ENCODE data around the gene SEMA3C.

SEMA3C gene

DNA sequence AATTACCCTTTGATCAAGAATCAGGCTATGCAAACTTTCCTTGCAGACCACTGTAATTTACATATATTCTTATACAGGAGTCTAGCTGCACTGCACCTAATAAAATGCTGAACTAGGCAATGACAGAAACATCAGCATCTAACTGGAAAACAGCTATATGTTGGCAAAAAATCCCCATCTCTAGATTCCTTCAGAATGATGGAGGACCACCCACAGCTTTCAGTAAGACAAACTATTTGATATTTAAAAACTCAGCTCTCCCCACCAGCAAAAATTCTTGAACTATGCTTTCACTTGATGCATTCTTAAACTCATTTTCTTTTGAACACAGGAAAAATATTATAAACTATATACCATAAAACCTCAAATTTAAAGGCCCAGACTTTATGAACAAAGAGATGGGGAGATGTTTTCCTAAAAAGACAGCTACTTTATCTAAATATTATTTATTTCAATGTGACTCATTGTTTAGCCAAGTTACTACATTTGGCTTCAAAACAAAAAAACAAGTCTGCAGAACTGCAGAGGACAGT lies 77.4 kb downstream of the SEMA3C start:
- Histone ChIP-seq H2AFZ (ENCODE audit: low read depth, low read length) (no peak overlapping the region), H3K9ac (ENCODE audit: low read depth, low read length) (no peak overlapping the region), H3K36me3 (ENCODE audit: insufficient read depth, low read length) (no peaks in the 10 kb centered on the region), H3K9me3 (ENCODE audit: insufficient read depth, low read length, severe bottlenecking) (no peaks in the 10 kb centered on the region), H3K79me2 (ENCODE audit: insufficient read depth, low read length) (no peaks in the 10 kb centered on the region), H4K20me1 (ENCODE audit: insufficient read depth, low read length) (no peaks in the 10 kb centered on the region), H3K4me3 (ENCODE audit: low read depth in 1 of 2, low read length in 2 of 2) (no peak overlapping the region), H3K27ac (ENCODE audit: low read length) (no peak overlapping the region), H3K4me2 (ENCODE audit: insufficient read depth, low read length) (no peak overlapping the region), H3K27me3 (ENCODE audit: insufficient read depth, low read length, poor library complexity) (no peaks in the 10 kb centered on the region), H3K4me1 (ENCODE audit: insufficient read depth, low read length) (no peaks in the 10 kb centered on the region)
- ATAC-seq (ENCODE audit: insufficient read depth, low read depth) (no peak), DNase-seq (no peak)
- TF ChIP-seq EZH2 (IDR thresholded peaks at IDR 0.05; ENCODE audit: borderline replicate concordance, low read depth, low read length, severe bottlenecking) = no peak
- no peak for TF ChIP-seq CTCF (IDR thresholded peaks at IDR 0.05; ENCODE audit: borderline replicate concordance, extremely low read depth, low read length, poor library complexity, severe bottlenecking)

DNA sequence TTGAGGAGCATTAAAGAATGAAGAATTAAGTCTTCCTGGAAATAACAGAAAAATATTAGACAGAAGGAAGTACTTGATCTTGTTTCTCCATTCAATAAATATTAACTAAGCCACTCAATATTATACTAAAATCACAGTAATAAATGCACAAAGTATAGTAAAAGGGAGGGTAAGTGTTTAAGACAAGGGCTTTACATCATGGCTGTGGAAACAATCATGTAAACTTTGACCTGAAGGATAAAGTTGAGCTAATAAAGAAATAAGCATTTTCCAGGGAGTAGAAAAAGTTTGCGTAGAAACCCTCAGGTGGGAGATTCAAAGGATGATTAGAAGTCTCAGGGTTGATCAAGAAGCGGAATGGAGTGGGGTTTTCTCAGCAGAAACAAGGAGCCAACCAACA lies 78.2 kb downstream of the SEMA3C start:
- TF ChIP-seq CTCF (IDR thresholded peaks at IDR 0.05; ENCODE audit: borderline replicate concordance, extremely low read depth, low read length, poor library complexity, severe bottlenecking) (no peak), EZH2 (IDR thresholded peaks at IDR 0.05; ENCODE audit: borderline replicate concordance, low read depth, low read length, severe bottlenecking) (no peak)
- Histone ChIP-seq H3K36me3 (ENCODE audit: insufficient read depth, low read length) (no peaks in the 10 kb centered on the region), H2AFZ (ENCODE audit: low read depth, low read length) (no peak overlapping the region), H3K9ac (ENCODE audit: low read depth, low read length) (no peak overlapping the region), H3K4me2 (ENCODE audit: insufficient read depth, low read length) (no peak overlapping the region), H3K9me3 (ENCODE audit: insufficient read depth, low read length, severe bottlenecking) (no peaks in the 10 kb centered on the region), H4K20me1 (ENCODE audit: insufficient read depth, low read length) (no peaks in the 10 kb centered on the region), H3K27me3 (ENCODE audit: insufficient read depth, low read length, poor library complexity) (no peaks in the 10 kb centered on the region), H3K4me3 (ENCODE audit: low read depth in 1 of 2, low read length in 2 of 2) (no peak overlapping the region), H3K27ac (ENCODE audit: low read length) (no peak overlapping the region), H3K4me1 (ENCODE audit: insufficient read depth, low read length) (no peaks in the 10 kb centered on the region), H3K79me2 (ENCODE audit: insufficient read depth, low read length) (no peaks in the 10 kb centered on the region)
- no peak for DNase-seq
- ATAC-seq (ENCODE audit: insufficient read depth, low read depth) = no peak

DNA sequence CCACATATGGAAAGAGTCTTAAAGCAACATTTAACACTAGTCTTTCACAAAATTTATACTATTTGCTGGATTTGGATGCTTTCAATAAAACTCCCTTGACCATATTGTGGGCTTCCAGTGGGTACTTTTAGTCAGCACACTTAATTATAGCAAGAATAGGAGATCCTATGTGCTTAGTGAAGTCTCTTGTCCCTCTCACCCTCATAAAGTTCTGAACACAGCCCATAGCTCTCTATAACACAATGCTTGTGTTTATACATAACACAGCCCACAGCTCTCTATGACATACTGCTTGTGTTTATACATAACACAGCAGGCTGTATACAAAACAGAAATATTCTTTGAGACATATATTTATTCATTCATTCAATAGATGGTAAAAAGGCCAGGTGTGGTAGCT lies 79.0 kb downstream of the SEMA3C start:
- no peaks in the 10 kb centered on the region for H4K20me1 ChIP-seq (ENCODE audit: insufficient read depth, low read length)
- no peak overlapping the region for H3K4me3 ChIP-seq (ENCODE audit: low read depth in 1 of 2, low read length in 2 of 2)
- H3K79me2 ChIP-seq (ENCODE audit: insufficient read depth, low read length) = no peaks in the 10 kb centered on the region
- no peaks in the 10 kb centered on the region for H3K9me3 ChIP-seq (ENCODE audit: insufficient read depth, low read length, severe bottlenecking)
- DNase-seq (no peak), ATAC-seq (ENCODE audit: insufficient read depth, low read depth) (no peak)
- no peak overlapping the region for H2AFZ ChIP-seq (ENCODE audit: low read depth, low read length)
- H3K4me1 ChIP-seq (ENCODE audit: insufficient read depth, low read length) = no peaks in the 10 kb centered on the region
- no peaks in the 10 kb centered on the region for H3K27me3 ChIP-seq (ENCODE audit: insufficient read depth, low read length, poor library complexity)
- TF ChIP-seq EZH2 (IDR thresholded peaks at IDR 0.05; ENCODE audit: borderline replicate concordance, low read depth, low read length, severe bottlenecking) = no peak
- no peak for TF ChIP-seq CTCF (IDR thresholded peaks at IDR 0.05; ENCODE audit: borderline replicate concordance, extremely low read depth, low read length, poor library complexity, severe bottlenecking)
- H3K9ac ChIP-seq (ENCODE audit: low read depth, low read length) = no peak overlapping the region
- H3K27ac ChIP-seq (ENCODE audit: low read length) = no peak overlapping the region
- no peaks in the 10 kb centered on the region for H3K36me3 ChIP-seq (ENCODE audit: insufficient read depth, low read length)
- no peak overlapping the region for H3K4me2 ChIP-seq (ENCODE audit: insufficient read depth, low read length)

- Histone ChIP-seq H4K20me1 (ENCODE audit: insufficient read depth, low read length) (no peaks in the 10 kb centered on the region), H3K4me1 (ENCODE audit: insufficient read depth, low read length) (no peaks in the 10 kb centered on the region), H3K79me2 (ENCODE audit: insufficient read depth, low read length) (no peaks in the 10 kb centered on the region), H3K4me2 (ENCODE audit: insufficient read depth, low read length) (no peak overlapping the region), H3K27me3 (ENCODE audit: insufficient read depth, low read length, poor library complexity) (no peaks in the 10 kb centered on the region), H3K27ac (ENCODE audit: low read length) (no peak overlapping the region), H2AFZ (ENCODE audit: low read depth, low read length) (no peak overlapping the region), H3K9ac (ENCODE audit: low read depth, low read length) (no peak overlapping the region), H3K9me3 (ENCODE audit: insufficient read depth, low read length, severe bottlenecking) (no peaks in the 10 kb centered on the region), H3K4me3 (ENCODE audit: low read depth in 1 of 2, low read length in 2 of 2) (no peak overlapping the region), H3K36me3 (ENCODE audit: insufficient read depth, low read length) (no peaks in the 10 kb centered on the region)
- ATAC-seq (ENCODE audit: insufficient read depth, low read depth) = no peak
- TF ChIP-seq CTCF (IDR thresholded peaks at IDR 0.05; ENCODE audit: borderline replicate concordance, extremely low read depth, low read length, poor library complexity, severe bottlenecking) = no peak
- no peak for TF ChIP-seq EZH2 (IDR thresholded peaks at IDR 0.05; ENCODE audit: borderline replicate concordance, low read depth, low read length, severe bottlenecking)
- DNase-seq = no peak
These were observed 80.2 kb downstream of the SEMA3C start for GRCh38 chr7:80838643-80839042.
